LNCaP clone FGC (cell line): Measurements from ENCODE around the gene RFX1.

Experiments
- DNase-seq: peaks from one replicate; pipeline ENCODE4 v3.0.0-alpha.2; 2011; ENCODE audit warnings: low read depth
- H3K4me3 ChIP-seq: 2 replicates; pipeline ENCODE4 v1.5.1; 2011; ENCODE audit warnings: mild to moderate bottlenecking, low read depth, low read length, control low read depth
- CTCF ChIP-seq: IDR thresholded peaks from 2 replicates; pipeline ENCODE4 v1.5.1; 2012; ENCODE audit warnings: mild to moderate bottlenecking; ENCODE audit not compliant: control insufficient read depth, insufficient read depth; ENCODE audit errors: extremely low read depth

The RFX1 gene

GRCh38 chr19:13962699-13963602, 43.2 kb downstream of the RFX1 start:
- TF ChIP-seq CTCF: no peak
- H3K4me3 ChIP-seq: no peak overlapping the region
- no peak for DNase-seq

- no peak for DNase-seq
- H3K4me3 ChIP-seq: no peak overlapping the region
- no peak for TF ChIP-seq CTCF
Observed at GRCh38 chr19:13961826-13962698, 44.1 kb downstream of the RFX1 start.

GRCh38 chr19:13960863-13961784, 45.0 kb downstream of the RFX1 start:
- no peak overlapping the region for H3K4me3 ChIP-seq
- TF ChIP-seq CTCF: no peak
- no peak for DNase-seq

GRCh38 chr19:13959962-13960862, 45.9 kb downstream of the RFX1 start:
- TF ChIP-seq CTCF: no peak
- no peak overlapping the region for H3K4me3 ChIP-seq
- no peak for DNase-seq

GRCh38 chr19:13959141-13959961, 46.8 kb downstream of the RFX1 start:
- no peak overlapping the region for H3K4me3 ChIP-seq
- no peak for DNase-seq
- no peak for TF ChIP-seq CTCF
